Liver (tissue), 9 donors: ENCODE measurements around the gene CALCR. TPM values are rescaled to one million over a fixed set of nuclear protein-coding genes. Genes with fewer than 3 reads are reported as not detected.

ENCODE experiments used
- DNase-seq: peaks from one replicate; pipeline ENCODE4 v3.0.0-alpha.2; 2017; ENCODE audit warnings: low spot score
- H3K27ac ChIP-seq, 2 donors: one replicate each; pipeline ENCODE4 v1.7.0; 2013; ENCODE audit warnings: inconsistent platforms in 2 of 2, low read length in 2 of 2, control low read depth in 1 of 2, low read depth in 1 of 2, mild to moderate bottlenecking in 1 of 2
- H3K27me3 ChIP-seq, 4 donors: one replicate each; pipeline versions ENCODE4 v1.6.1 to v1.7.0; 2013; ENCODE audit warnings: low read length in 3 of 4, inconsistent platforms in 1 of 4, mild to moderate bottlenecking in 1 of 4, moderate library complexity in 1 of 4; ENCODE audit not compliant: control insufficient read depth in 4 of 4, insufficient read depth in 4 of 4
- H3K36me3 ChIP-seq, 4 donors: one replicate each; pipeline versions ENCODE4 v1.6.1 to v1.7.0; 2013; ENCODE audit warnings: low read length in 3 of 4, mild to moderate bottlenecking in 3 of 4, low read depth in 1 of 4, moderate library complexity in 1 of 4; ENCODE audit not compliant: control insufficient read depth in 4 of 4, insufficient read depth in 3 of 4
- H3K4me1 ChIP-seq, 4 donors: one replicate each; pipeline versions ENCODE4 v1.6.1 to v1.7.0; 2013; ENCODE audit warnings: low read length in 3 of 4, mild to moderate bottlenecking in 3 of 4, moderate library complexity in 1 of 4; ENCODE audit not compliant: control insufficient read depth in 4 of 4, insufficient read depth in 4 of 4
- H3K4me3 ChIP-seq, 3 donors: one replicate each; pipeline versions ENCODE4 v1.6.1 to v1.7.0; 2013; ENCODE audit warnings: low read length in 3 of 3, control low read depth in 1 of 3, low read depth in 1 of 3, mild to moderate bottlenecking in 1 of 3
- H3K9ac ChIP-seq, 2 donors: one replicate each; pipeline ENCODE4 v1.7.0; 2013; ENCODE audit warnings: low read length in 2 of 2, mild to moderate bottlenecking in 2 of 2, moderate library complexity in 2 of 2, control low read depth in 1 of 2, low read depth in 1 of 2
- H3K9me3 ChIP-seq, 4 donors: one replicate each; pipeline versions ENCODE4 v1.6.1 to v1.7.0; 2013; ENCODE audit warnings: low read length in 3 of 4; ENCODE audit not compliant: control insufficient read depth in 4 of 4
- ATF3 ChIP-seq: IDR thresholded peaks from 2 replicates; pipeline ENCODE4 v1.6.1; 2016; ENCODE audit warnings: antibody characterized with exemption
- CTCF ChIP-seq: fragments of 150-350 bp; IDR thresholded peaks from 2 replicates; pipeline ENCODE4 v1.5.1; 2017; ENCODE audit warnings: improper control_type of control experiment, low read depth, low read length; ENCODE audit not compliant: missing input control
- FOXA1 ChIP-seq: IDR thresholded peaks from 2 replicates; pipeline ENCODE4 v1.6.1; 2016; ENCODE audit warnings: antibody characterized with exemption
- FOXA2 ChIP-seq: IDR thresholded peaks from 2 replicates; pipeline ENCODE4 v1.6.1; 2016; ENCODE audit warnings: antibody characterized with exemption
- GABPA ChIP-seq, 2 donors: IDR thresholded peaks in 1 of 2; conservative IDR thresholded peaks in 1 of 2; 2 replicates each; pipeline ENCODE4 v1.6.1; 2016; ENCODE audit warnings: antibody characterized with exemption in 2 of 2, mild to moderate bottlenecking in 1 of 2, moderate library complexity in 1 of 2
- HNF4G ChIP-seq: IDR thresholded peaks from 2 replicates; pipeline ENCODE4 v1.6.1; 2016; ENCODE audit warnings: antibody characterized with exemption
- MAX ChIP-seq: IDR thresholded peaks from 2 replicates; pipeline ENCODE4 v1.6.1; 2016; ENCODE audit warnings: antibody characterized with exemption
- NR2F2 ChIP-seq: IDR thresholded peaks from 2 replicates; pipeline ENCODE4 v1.6.1; 2016; ENCODE audit warnings: antibody characterized with exemption
- RAD21 ChIP-seq, 2 donors: IDR thresholded peaks; 2 replicates each; pipeline ENCODE4 v1.6.1; 2016; ENCODE audit warnings: antibody characterized with exemption in 2 of 2, mild to moderate bottlenecking in 2 of 2
- RXRA ChIP-seq, 2 donors: IDR thresholded peaks; 2 replicates each; pipeline ENCODE4 v1.6.1; 2017 to 2018; ENCODE audit warnings: antibody characterized with exemption in 2 of 2, mild to moderate bottlenecking in 1 of 2
- SP1 ChIP-seq: IDR thresholded peaks from 2 replicates; pipeline ENCODE4 v1.6.1; 2018; ENCODE audit warnings: antibody characterized with exemption, mild to moderate bottlenecking
- TAF1 ChIP-seq: conservative IDR thresholded peaks from 2 replicates; pipeline ENCODE4 v1.6.1; 2016; ENCODE audit warnings: antibody characterized with exemption, mild to moderate bottlenecking
- YY1 ChIP-seq: IDR thresholded peaks from 2 replicates; pipeline ENCODE4 v1.6.1; 2016; ENCODE audit warnings: antibody characterized with exemption, mild to moderate bottlenecking
- ZBTB33 ChIP-seq: IDR thresholded peaks from 2 replicates; pipeline ENCODE4 v1.6.1; 2016; ENCODE audit warnings: antibody characterized with exemption
- WGBS: extraction: QIAGEN DNeasy Blood & Tissue Kit; methylation state at CpG from one replicate; pipeline ENCODE4 v1.1.7; 2013; 5-methylcytosine and 5-hydroxymethylcytosine counted together
- polyA plus RNA-seq, 2 donors: library from polyadenylated mRNA; stranded (reverse) in 1 of 2; unstranded in 1 of 2; fragments of 200-250 nt in 1 of 2; fragments of >200 nt in 1 of 2; fragmentation: Nextera tagmentation in 1 of 2; extraction: Ambion mirVana in 1 of 2; gene quantifications; one replicate each; pipeline versions ENCODE4 v1.2.1 to v1.2.3, GENCODE V29; 2013 to 2015
- total RNA-seq, 2 donors: library from RNA; depleted of rRNA; stranded (reverse); fragments of >200 nt; gene quantifications; one replicate each; pipeline ENCODE4 v1.2.3, GENCODE V29; 2014
- donor health status: healthy.
- donor health status: healthy.
- donor health status: healthy.
- donor health status: healthy.
- donor health status: healthy.

Gene CALCR
- total and polyA plus RNA-seq, 4 donors: 0.19 TPM; not detected in 3

GRCh38 chr7:93622036-93623033 lies 47.8 kb upstream of the CALCR start:
- TF ChIP-seq GABPA (IDR thresholded peaks at IDR 0.05 in 1 of 2, conservative IDR thresholded peaks at IDR 0.05 in 1 of 2) (no peak), MAX (no peak), NR2F2 (no peak), SP1 (no peak), CTCF (peak; percentile 12), FOXA1 (no peak), RAD21 (IDR thresholded peaks at IDR 0.05) (peak in 1 of 2 donors; percentile 18), HNF4G (no peak), RXRA (IDR thresholded peaks at IDR 0.05) (no peak), ATF3 (no peak), TAF1 (no peak), YY1 (no peak), FOXA2 (no peak)
- DNase-seq: no peak
- no peak overlapping the region for H3K9ac ChIP-seq
- H3K4me1 ChIP-seq: no peaks in the 10 kb centered on the region
- H3K36me3 ChIP-seq: no peaks in the 10 kb centered on the region
- 42% methylated on average over 13 of the region's 13 CpGs for WGBS
- no peak overlapping the region for H3K4me3 ChIP-seq
- peaks cover 0 to 3% (median 0%) of the 10 kb centered on the region in 4 donors for H3K27me3 ChIP-seq
- H3K9me3 ChIP-seq: no peaks in the 10 kb centered on the region
- H3K27ac ChIP-seq: no peak overlapping the region

- DNase-seq: no peak
- Histone ChIP-seq H3K4me1 (no peaks in the 10 kb centered on the region), H3K9me3 (no peaks in the 10 kb centered on the region), H3K36me3 (no peaks in the 10 kb centered on the region), H3K4me3 (no peak overlapping the region), H3K27me3 (peaks cover 0 to 3% (median 0%) of the 10 kb centered on the region in 4 donors), H3K9ac (no peak overlapping the region), H3K27ac (no peak overlapping the region)
- TF ChIP-seq TAF1: no peak
- no peak for TF ChIP-seq FOXA1
- TF ChIP-seq MAX: no peak
- no peak for TF ChIP-seq NR2F2
- TF ChIP-seq GABPA (IDR thresholded peaks at IDR 0.05 in 1 of 2, conservative IDR thresholded peaks at IDR 0.05 in 1 of 2): no peak
These were observed 46.3 kb upstream of the CALCR start for GRCh38 chr7:93620864-93621263.

GRCh38 chr7:93620057-93620456 lies 45.5 kb upstream of the CALCR start:
- H3K4me3 ChIP-seq: no peak overlapping the region
- H3K4me1 ChIP-seq: no peaks in the 10 kb centered on the region
- no peak overlapping the region for H3K9ac ChIP-seq
- TF ChIP-seq NR2F2: no peak
- TF ChIP-seq MAX: no peak
- TF ChIP-seq ZBTB33: no peak
- no peak for TF ChIP-seq RXRA (IDR thresholded peaks at IDR 0.05)
- no peak for DNase-seq
- no peak overlapping the region for H3K27ac ChIP-seq
- H3K36me3 ChIP-seq: no peaks in the 10 kb centered on the region
- H3K9me3 ChIP-seq: no peaks in the 10 kb centered on the region
- H3K27me3 ChIP-seq: peaks cover 0 to 3% (median 0%) of the 10 kb centered on the region in 4 donors
